Neural cell (in vitro differentiated cells): ENCODE results near the gene SYNPO2. TPM values are rescaled to one million over a fixed set of nuclear protein-coding genes. Genes with fewer than 3 reads are reported as not detected.

Experiments used
- H2AFZ ChIP-seq: fragments of 200-600, 300-800 bp; sonication (generic), shearing (Covaris generic); 2 replicates; pipeline ENCODE4 v1.6.0; 2014; ENCODE audit warnings: low read depth, mild to moderate bottlenecking, antibody characterized with exemption, low read length, moderate library complexity
- H3F3A ChIP-seq: fragments of 200-600 bp; shearing (Covaris generic); 2 replicates; pipeline ENCODE4 v1.6.1; 2016; ENCODE audit warnings: mild to moderate bottlenecking, moderate library complexity, mixed read lengths, antibody characterized with exemption, low read length; ENCODE audit not compliant: insufficient read depth, poor library complexity, severe bottlenecking
- H3K27ac ChIP-seq: fragments of 200-600, 300-800 bp; sonication (generic), shearing (Covaris generic); 2 replicates; pipeline ENCODE4 v1.5.1; 2014; ENCODE audit warnings: mild to moderate bottlenecking, low read length, moderate library complexity
- H3K27me3 ChIP-seq: fragments of 300-800, 200-600 bp; sonication (generic), shearing (Covaris generic); 2 replicates; pipeline ENCODE4 v1.6.0; 2014; ENCODE audit warnings: mild to moderate bottlenecking, low read depth, low read length, moderate library complexity; ENCODE audit not compliant: insufficient read depth
- H3K36me3 ChIP-seq: fragments of 300-800, 200-600 bp; sonication (generic), shearing (Covaris generic); 2 replicates; pipeline ENCODE4 v1.5.1; 2014; ENCODE audit warnings: mild to moderate bottlenecking, antibody characterized with exemption, low read length, moderate library complexity; ENCODE audit not compliant: insufficient read depth
- H3K4me2 ChIP-seq: fragments of 300-800, 200-600 bp; sonication (generic), shearing (Covaris generic); 2 replicates; pipeline ENCODE4 v1.6.0; 2014; ENCODE audit warnings: mild to moderate bottlenecking, low read length
- H3K4me3 ChIP-seq: fragments of 300-800, 200-600 bp; sonication (generic), shearing (Covaris generic); 2 replicates; pipeline ENCODE4 v1.5.1; 2014; ENCODE audit warnings: mild to moderate bottlenecking, low read length, moderate library complexity
- H3K79me2 ChIP-seq: fragments of 200-600 bp; shearing (Covaris generic); replicated peaks from 2 replicates; pipeline ENCODE4 v1.6.0; 2014; ENCODE audit warnings: mild to moderate bottlenecking, low read length, moderate library complexity; ENCODE audit not compliant: insufficient read depth
- H3K9ac ChIP-seq: fragments of 300-800, 200-600 bp; sonication (generic), shearing (Covaris generic); 2 replicates; pipeline ENCODE4 v1.6.1; 2016; ENCODE audit warnings: mild to moderate bottlenecking, low read length, mixed read lengths
- H3K9me2 ChIP-seq: fragments of 200-600 bp; shearing (Covaris generic); 2 replicates; pipeline ENCODE4 v1.6.1; 2016; ENCODE audit warnings: mild to moderate bottlenecking, low read length, mixed read lengths; ENCODE audit not compliant: insufficient read depth
- H3K9me3 ChIP-seq: fragments of 200-600, 300-800 bp; sonication (generic), shearing (Covaris generic); 2 replicates; pipeline ENCODE4 v1.6.1; 2016; ENCODE audit warnings: mild to moderate bottlenecking, mixed run types, low read length, moderate library complexity, mixed read lengths
- H4K20me1 ChIP-seq: fragments of 200-600 bp; shearing (Covaris generic); 2 replicates; pipeline ENCODE4 v1.6.1; 2016; ENCODE audit warnings: mild to moderate bottlenecking, mixed run types; ENCODE audit not compliant: insufficient read depth
- EP300 ChIP-seq: fragments of 450-650 bp; conservative IDR thresholded peaks from 2 replicates; pipeline ENCODE4 v1.6.1; 2014; ENCODE audit warnings: antibody characterized with exemption, mild to moderate bottlenecking, moderate library complexity; ENCODE audit not compliant: poor library complexity, severe bottlenecking
- EZH2 ChIP-seq: fragments of 200-600, 300-800 bp; shearing (Covaris generic), sonication (generic); IDR thresholded peaks from 2 replicates; pipeline ENCODE4 v1.6.1; 2014; ENCODE audit warnings: antibody characterized with exemption, low read length, borderline replicate concordance, mild to moderate bottlenecking; ENCODE audit not compliant: insufficient read depth, poor library complexity, severe bottlenecking
- MXI1 ChIP-seq: fragments of 450-650 bp; conservative IDR thresholded peaks from 2 replicates; pipeline ENCODE4 v1.6.1; 2014; ENCODE audit warnings: antibody characterized with exemption, mild to moderate bottlenecking; ENCODE audit not compliant: poor library complexity, severe bottlenecking
- POLR2AphosphoS5 ChIP-seq: IDR thresholded peaks from 2 replicates; pipeline ENCODE4 v1.6.1; 2012
- RAD21 ChIP-seq: fragments of 450-650 bp; conservative IDR thresholded peaks from 2 replicates; pipeline ENCODE4 v1.6.1; 2014; ENCODE audit warnings: antibody characterized with exemption, mild to moderate bottlenecking, moderate library complexity
- SMC3 ChIP-seq: fragments of 450-650 bp; conservative IDR thresholded peaks from 2 replicates; pipeline ENCODE4 v1.6.1; 2014; ENCODE audit warnings: antibody characterized with exemption, mild to moderate bottlenecking, moderate library complexity; ENCODE audit not compliant: poor library complexity
- TAF1 ChIP-seq: IDR thresholded peaks from 2 replicates; pipeline ENCODE4 v1.6.1; 2012; ENCODE audit warnings: low read depth
- polyA plus RNA-seq: library from polyadenylated mRNA; depleted of rRNA; stranded (reverse); fragments of >200 nt; gene quantifications from 2 replicates; pipeline ENCODE4 v1.2.3, GENCODE V29; 2014
- TF ChIP-seq, protein P1 (sequence below): fragments of 450-650 bp; IDR thresholded peaks from 2 replicates; pipeline ENCODE4 v1.5.1; 2014; ENCODE audit warnings: antibody characterized with exemption, mild to moderate bottlenecking, moderate library complexity; ENCODE audit not compliant: poor library complexity, severe bottlenecking
- TF ChIP-seq, protein P2 (sequence below): IDR thresholded peaks from 2 replicates; pipeline ENCODE4 v1.6.1; 2012; ENCODE audit warnings: borderline replicate concordance

The SYNPO2 gene
- polyA plus RNA-seq, 1 donor from 2014 or later: 0.14 TPM

DNA sequence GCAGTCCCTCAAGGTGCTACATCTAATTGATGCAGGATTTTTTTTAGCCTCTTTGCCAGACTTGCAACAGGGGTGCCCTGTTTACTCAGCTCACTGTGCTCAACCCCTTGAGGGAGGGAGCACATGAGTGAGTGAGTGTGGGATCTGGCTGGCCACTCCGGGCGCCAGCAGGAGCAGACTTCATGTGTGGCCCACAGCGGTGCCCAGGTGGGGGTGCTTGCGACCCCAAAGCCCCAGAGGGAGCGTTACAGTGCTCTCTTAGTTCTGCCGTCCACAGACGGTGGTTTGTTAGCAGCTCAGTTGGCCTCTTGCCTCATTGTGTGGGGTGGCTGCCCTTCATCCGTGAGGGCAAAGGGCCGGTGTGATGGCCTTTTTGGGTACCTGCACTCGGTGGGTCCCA, 165.3 kb downstream of the SYNPO2 start:
- H4K20me1 ChIP-seq: no peaks in the 10 kb centered on the region
- H3K27me3 ChIP-seq: no peaks in the 10 kb centered on the region
- H2AFZ ChIP-seq: no peak overlapping the region
- TF ChIP-seq POLR2AphosphoS5: no peak
- no peak for TF ChIP-seq RAD21
- no peak for TF ChIP-seq EP300
- TF ChIP-seq SMC3: no peak
- TF ChIP-seq EZH2: no peak
- TF ChIP-seq, protein P1, sequence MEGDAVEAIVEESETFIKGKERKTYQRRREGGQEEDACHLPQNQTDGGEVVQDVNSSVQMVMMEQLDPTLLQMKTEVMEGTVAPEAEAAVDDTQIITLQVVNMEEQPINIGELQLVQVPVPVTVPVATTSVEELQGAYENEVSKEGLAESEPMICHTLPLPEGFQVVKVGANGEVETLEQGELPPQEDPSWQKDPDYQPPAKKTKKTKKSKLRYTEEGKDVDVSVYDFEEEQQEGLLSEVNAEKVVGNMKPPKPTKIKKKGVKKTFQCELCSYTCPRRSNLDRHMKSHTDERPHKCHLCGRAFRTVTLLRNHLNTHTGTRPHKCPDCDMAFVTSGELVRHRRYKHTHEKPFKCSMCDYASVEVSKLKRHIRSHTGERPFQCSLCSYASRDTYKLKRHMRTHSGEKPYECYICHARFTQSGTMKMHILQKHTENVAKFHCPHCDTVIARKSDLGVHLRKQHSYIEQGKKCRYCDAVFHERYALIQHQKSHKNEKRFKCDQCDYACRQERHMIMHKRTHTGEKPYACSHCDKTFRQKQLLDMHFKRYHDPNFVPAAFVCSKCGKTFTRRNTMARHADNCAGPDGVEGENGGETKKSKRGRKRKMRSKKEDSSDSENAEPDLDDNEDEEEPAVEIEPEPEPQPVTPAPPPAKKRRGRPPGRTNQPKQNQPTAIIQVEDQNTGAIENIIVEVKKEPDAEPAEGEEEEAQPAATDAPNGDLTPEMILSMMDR: no peak
- no peak for TF ChIP-seq MXI1
- TF ChIP-seq, protein P2, sequence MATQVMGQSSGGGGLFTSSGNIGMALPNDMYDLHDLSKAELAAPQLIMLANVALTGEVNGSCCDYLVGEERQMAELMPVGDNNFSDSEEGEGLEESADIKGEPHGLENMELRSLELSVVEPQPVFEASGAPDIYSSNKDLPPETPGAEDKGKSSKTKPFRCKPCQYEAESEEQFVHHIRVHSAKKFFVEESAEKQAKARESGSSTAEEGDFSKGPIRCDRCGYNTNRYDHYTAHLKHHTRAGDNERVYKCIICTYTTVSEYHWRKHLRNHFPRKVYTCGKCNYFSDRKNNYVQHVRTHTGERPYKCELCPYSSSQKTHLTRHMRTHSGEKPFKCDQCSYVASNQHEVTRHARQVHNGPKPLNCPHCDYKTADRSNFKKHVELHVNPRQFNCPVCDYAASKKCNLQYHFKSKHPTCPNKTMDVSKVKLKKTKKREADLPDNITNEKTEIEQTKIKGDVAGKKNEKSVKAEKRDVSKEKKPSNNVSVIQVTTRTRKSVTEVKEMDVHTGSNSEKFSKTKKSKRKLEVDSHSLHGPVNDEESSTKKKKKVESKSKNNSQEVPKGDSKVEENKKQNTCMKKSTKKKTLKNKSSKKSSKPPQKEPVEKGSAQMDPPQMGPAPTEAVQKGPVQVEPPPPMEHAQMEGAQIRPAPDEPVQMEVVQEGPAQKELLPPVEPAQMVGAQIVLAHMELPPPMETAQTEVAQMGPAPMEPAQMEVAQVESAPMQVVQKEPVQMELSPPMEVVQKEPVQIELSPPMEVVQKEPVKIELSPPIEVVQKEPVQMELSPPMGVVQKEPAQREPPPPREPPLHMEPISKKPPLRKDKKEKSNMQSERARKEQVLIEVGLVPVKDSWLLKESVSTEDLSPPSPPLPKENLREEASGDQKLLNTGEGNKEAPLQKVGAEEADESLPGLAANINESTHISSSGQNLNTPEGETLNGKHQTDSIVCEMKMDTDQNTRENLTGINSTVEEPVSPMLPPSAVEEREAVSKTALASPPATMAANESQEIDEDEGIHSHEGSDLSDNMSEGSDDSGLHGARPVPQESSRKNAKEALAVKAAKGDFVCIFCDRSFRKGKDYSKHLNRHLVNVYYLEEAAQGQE: no peak
- TF ChIP-seq TAF1: no peak
- H3K4me2 ChIP-seq: no peak overlapping the region
- no peaks in the 10 kb centered on the region for H3K36me3 ChIP-seq
- H3K79me2 ChIP-seq: no peaks in the 10 kb centered on the region
- H3K9me3 ChIP-seq: no peaks in the 10 kb centered on the region
- no peak overlapping the region for H3K9ac ChIP-seq
- no peaks in the 10 kb centered on the region for H3K9me2 ChIP-seq
- H3F3A ChIP-seq: no peaks in the 10 kb centered on the region
- no peak overlapping the region for H3K27ac ChIP-seq
- no peak overlapping the region for H3K4me3 ChIP-seq

DNA sequence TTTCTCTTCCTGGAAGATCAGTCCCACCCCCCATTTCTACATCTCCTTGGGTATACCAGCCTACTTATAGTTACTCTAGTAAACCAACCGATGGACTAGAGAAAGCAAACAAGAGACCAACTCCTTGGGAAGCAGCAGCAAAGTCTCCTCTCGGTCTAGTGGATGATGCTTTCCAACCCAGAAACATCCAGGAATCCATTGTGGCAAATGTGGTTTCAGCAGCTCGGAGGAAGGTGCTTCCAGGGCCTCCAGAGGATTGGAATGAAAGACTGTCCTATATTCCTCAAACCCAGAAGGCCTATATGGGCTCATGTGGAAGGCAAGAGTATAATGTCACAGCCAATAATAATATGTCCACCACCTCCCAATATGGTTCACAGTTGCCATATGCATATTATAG, 168.8 kb downstream of the SYNPO2 start:
- Histone ChIP-seq H2AFZ (no peak overlapping the region), H3K27me3 (no peaks in the 10 kb centered on the region), H3K9ac (no peak overlapping the region), H3K9me3 (no peaks in the 10 kb centered on the region), H4K20me1 (no peaks in the 10 kb centered on the region), H3K4me2 (no peak overlapping the region), H3K9me2 (no peaks in the 10 kb centered on the region), H3K36me3 (no peaks in the 10 kb centered on the region), H3K79me2 (no peaks in the 10 kb centered on the region), H3F3A (no peaks in the 10 kb centered on the region), H3K27ac (no peak overlapping the region), H3K4me3 (no peak overlapping the region)
- TF ChIP-seq, protein P2: no peak
- TF ChIP-seq, protein P1: no peak
- TF ChIP-seq RAD21 (no peak), TAF1 (no peak), EP300 (no peak), SMC3 (no peak), POLR2AphosphoS5 (no peak), MXI1 (no peak), EZH2 (no peak)
